ENCODE measurements around the gene TOMM34. TPM values are rescaled to one million over a fixed set of nuclear protein-coding genes. Genes with fewer than 3 reads are reported as not detected.

TOMM34 gene
- total RNA-seq, 1 donor from 2014 or later, result 27.3 TPM

GRCh38 chr20:44938637-44939036, 21.6 kb downstream of the TOMM34 start:
- Histone ChIP-seq H3K4me2 (no peak overlapping the region), H3K9me3 (ENCODE audit: low read depth) (no peaks in the 10 kb centered on the region), H3F3A (ENCODE audit: low read depth) (no peaks in the 10 kb centered on the region), H4K20me1 (ENCODE audit: low read depth) (peaks cover 6% of the 10 kb centered on the region), H2AFZ (replicated peaks) (no peak overlapping the region), H3K27me3 (no peaks in the 10 kb centered on the region), H3K79me2 (ENCODE audit: low read depth) (no peaks in the 10 kb centered on the region), H3K9ac (no peak overlapping the region), H3K27ac (no peak overlapping the region), H3K4me1 (no peaks in the 10 kb centered on the region), H3K4me3 (no peak overlapping the region), H3K36me3 (no peaks in the 10 kb centered on the region)
- Mint-ChIP-seq H3K36me3 (peaks cover 16% of the 10 kb centered on the region), H3K9me3 (no peaks in the 10 kb centered on the region), H3K27me3 (ENCODE audit: insufficient read depth, low read depth) (peaks cover 2% of the 10 kb centered on the region), H3K4me1 (no peaks in the 10 kb centered on the region), H3K4me3 (no peak overlapping the region), H3K27ac (no peak overlapping the region)
- TF ChIP-seq EZH2phosphoT487 (IDR thresholded peaks at IDR 0.05), result no peak
- DNase-seq (ENCODE audit: low spot score), result no peak

- H3F3A ChIP-seq (ENCODE audit: low read depth), result no peaks in the 10 kb centered on the region
- H4K20me1 ChIP-seq (ENCODE audit: low read depth), result peaks cover under 1% of the 10 kb centered on the region
- no peaks in the 10 kb centered on the region for H3K27me3 ChIP-seq
- H2AFZ ChIP-seq (replicated peaks), result no peak overlapping the region
- Mint-ChIP-seq H3K36me3 (peaks cover 13% of the 10 kb centered on the region), H3K4me1 (no peaks in the 10 kb centered on the region), H3K27me3 (ENCODE audit: insufficient read depth, low read depth) (peaks cover 2% of the 10 kb centered on the region), H3K4me3 (no peak overlapping the region), H3K27ac (no peak overlapping the region), H3K9me3 (no peaks in the 10 kb centered on the region)
- no peaks in the 10 kb centered on the region for H3K4me1 ChIP-seq
- no peak overlapping the region for H3K4me2 ChIP-seq
- no peaks in the 10 kb centered on the region for H3K79me2 ChIP-seq (ENCODE audit: low read depth)
- no peaks in the 10 kb centered on the region for H3K9me3 ChIP-seq (ENCODE audit: low read depth)
- no peak overlapping the region for H3K4me3 ChIP-seq
- TF ChIP-seq EZH2phosphoT487 (IDR thresholded peaks at IDR 0.05), result no peak
- no peak overlapping the region for H3K27ac ChIP-seq
- no peak overlapping the region for H3K9ac ChIP-seq
- H3K36me3 ChIP-seq, result no peaks in the 10 kb centered on the region
- DNase-seq (ENCODE audit: low spot score), result no peak
Measured at GRCh38 chr20:44936510-44936909, 23.7 kb downstream of the TOMM34 start.

GRCh38 chr20:44932916-44933315, 27.3 kb downstream of the TOMM34 start:
- Histone ChIP-seq H3K4me2 (no peak overlapping the region), H2AFZ (replicated peaks) (no peak overlapping the region), H3K4me3 (no peak overlapping the region), H3F3A (ENCODE audit: low read depth) (no peaks in the 10 kb centered on the region), H3K36me3 (no peaks in the 10 kb centered on the region), H3K27ac (no peak overlapping the region), H3K4me1 (no peaks in the 10 kb centered on the region), H4K20me1 (ENCODE audit: low read depth) (no peaks in the 10 kb centered on the region), H3K9me3 (ENCODE audit: low read depth) (no peaks in the 10 kb centered on the region), H3K9ac (no peak overlapping the region), H3K79me2 (ENCODE audit: low read depth) (no peaks in the 10 kb centered on the region), H3K27me3 (no peaks in the 10 kb centered on the region)
- TF ChIP-seq CTCF (IDR thresholded peaks at IDR 0.05) (no peak), EZH2phosphoT487 (IDR thresholded peaks at IDR 0.05) (no peak), EZH2 (IDR thresholded peaks at IDR 0.05) (no peak)
- Mint-ChIP-seq H3K36me3 (peaks cover 6% of the 10 kb centered on the region), H3K27ac (no peak overlapping the region), H3K4me1 (no peaks in the 10 kb centered on the region), H3K4me3 (no peak overlapping the region), H3K9me3 (no peaks in the 10 kb centered on the region), H3K27me3 (ENCODE audit: insufficient read depth, low read depth) (peaks cover 2% of the 10 kb centered on the region)
- no peak for DNase-seq (ENCODE audit: low spot score)

GRCh38 chr20:44931911-44932310, 28.3 kb downstream of the TOMM34 start:
- no peak overlapping the region for H3K4me2 ChIP-seq
- H3K4me1 ChIP-seq, result no peaks in the 10 kb centered on the region
- no peaks in the 10 kb centered on the region for H3K9me3 Mint-ChIP-seq
- no peak overlapping the region for H3K4me3 Mint-ChIP-seq
- no peaks in the 10 kb centered on the region for H3K9me3 ChIP-seq (ENCODE audit: low read depth)
- H3K27ac ChIP-seq, result no peak overlapping the region
- DNase-seq (ENCODE audit: low spot score), result no peak
- H3K4me3 ChIP-seq, result no peak overlapping the region
- peaks cover 2% of the 10 kb centered on the region for H3K27me3 Mint-ChIP-seq (ENCODE audit: insufficient read depth, low read depth)
- H3K36me3 ChIP-seq, result no peaks in the 10 kb centered on the region
- no peak overlapping the region for H2AFZ ChIP-seq (replicated peaks)
- no peaks in the 10 kb centered on the region for H3F3A ChIP-seq (ENCODE audit: low read depth)
- H3K79me2 ChIP-seq (ENCODE audit: low read depth), result no peaks in the 10 kb centered on the region
- no peaks in the 10 kb centered on the region for H3K4me1 Mint-ChIP-seq
- peaks cover 6% of the 10 kb centered on the region for H3K36me3 Mint-ChIP-seq
- H3K27me3 ChIP-seq, result no peaks in the 10 kb centered on the region
- no peak overlapping the region for H3K9ac ChIP-seq
- TF ChIP-seq EZH2phosphoT487 (IDR thresholded peaks at IDR 0.05) (no peak), CTCF (IDR thresholded peaks at IDR 0.05) (no peak), EZH2 (IDR thresholded peaks at IDR 0.05) (no peak)
- H3K27ac Mint-ChIP-seq, result no peak overlapping the region
- H4K20me1 ChIP-seq (ENCODE audit: low read depth), result no peaks in the 10 kb centered on the region
